GM21390 (cell line): ENCODE measurements around the gene ARFIP1.
"Not testable (repeated sequence)": the region's sequence is repeated elsewhere in the genome, so short reads cannot be mapped to it uniquely, and the experiment has no call there.

Experiments
- ATAC-seq: cut with Tn5 transposase; IDR thresholded peaks from one replicate; pipeline ENCODE4 v1.9.1; 2021; ENCODE audit not compliant: unreplicated experiment

Gene ARFIP1

GRCh38 chr4:152843481-152844090, 63.8 kb downstream of the ARFIP1 start:
- ATAC-seq, result no peak

GRCh38 chr4:152847376-152847775, 67.6 kb downstream of the ARFIP1 start:
- no peak for ATAC-seq

GRCh38 chr4:152848508-152848907, 68.8 kb downstream of the ARFIP1 start:
- ATAC-seq, result no peak

- no peak for ATAC-seq
These were observed 69.6 kb downstream of the ARFIP1 start for GRCh38 chr4:152849350-152849749.

- no peak for ATAC-seq
These were observed 70.6 kb downstream of the ARFIP1 start for GRCh38 chr4:152850377-152850776.

- ATAC-seq, result no peak
These were observed 71.5 kb downstream of the ARFIP1 start for GRCh38 chr4:152851226-152851625.

- ATAC-seq, result no peak
These were observed 73.5 kb downstream of the ARFIP1 start for GRCh38 chr4:152853293-152853692.

GRCh38 chr4:152854016-152854415, 74.3 kb downstream of the ARFIP1 start:
- not testable (repeated sequence) for ATAC-seq

- ATAC-seq, result no peak
These were observed 77.2 kb downstream of the ARFIP1 start for GRCh38 chr4:152856960-152857359.

GRCh38 chr4:152858934-152859333, 79.2 kb downstream of the ARFIP1 start:
- no peak for ATAC-seq

- ATAC-seq, result no peak
These were observed 80.3 kb downstream of the ARFIP1 start for GRCh38 chr4:152860046-152860445.

- ATAC-seq, result no peak
These were observed 82.9 kb downstream of the ARFIP1 start for GRCh38 chr4:152862608-152863007.

GRCh38 chr4:152864361-152864760, 84.6 kb downstream of the ARFIP1 start:
- no peak for ATAC-seq

GRCh38 chr4:152866432-152866993, 86.8 kb downstream of the ARFIP1 start:
- ATAC-seq, result not testable (repeated sequence)

- no peak for ATAC-seq
These were observed 90.9 kb downstream of the ARFIP1 start for GRCh38 chr4:152870606-152871005.

GRCh38 chr4:152875261-152875660, 95.5 kb downstream of the ARFIP1 start:
- ATAC-seq, result no peak

GRCh38 chr4:152877868-152878267, 98.1 kb downstream of the ARFIP1 start:
- ATAC-seq, result no peak

- ATAC-seq, result no peak
These were observed 100.5 kb downstream of the ARFIP1 start for GRCh38 chr4:152880263-152880662.

GRCh38 chr4:152881974-152882373, 102.2 kb downstream of the ARFIP1 start:
- no peak for ATAC-seq

GRCh38 chr4:152885185-152885584, 105.4 kb downstream of the ARFIP1 start:
- no peak for ATAC-seq

- no peak for ATAC-seq
These were observed 106.4 kb downstream of the ARFIP1 start for GRCh38 chr4:152886201-152886600.

- no peak for ATAC-seq
These were observed 108.2 kb downstream of the ARFIP1 start for GRCh38 chr4:152887981-152888380.

GRCh38 chr4:152892974-152893373, 113.2 kb downstream of the ARFIP1 start:
- ATAC-seq, result no peak
